HG03521 (cell line): ENCODE measurements around the gene GKN2.
"Not testable (repeated sequence)": the region's sequence is repeated elsewhere in the genome, so short reads cannot be mapped to it uniquely, and the experiment has no call there.

Experiments
- ATAC-seq: cut with Tn5 transposase; IDR thresholded peaks from one replicate; pipeline ENCODE4 v1.9.1; 2021; ENCODE audit warnings: mild to moderate bottlenecking, moderate library complexity; ENCODE audit not compliant: unreplicated experiment

The GKN2 gene

GRCh38 chr2:68964282-68964681, 11.6 kb upstream of the GKN2 start:
- ATAC-seq, result no peak

GRCh38 chr2:68961380-68961779, 8.7 kb upstream of the GKN2 start:
- no peak for ATAC-seq

DNA sequence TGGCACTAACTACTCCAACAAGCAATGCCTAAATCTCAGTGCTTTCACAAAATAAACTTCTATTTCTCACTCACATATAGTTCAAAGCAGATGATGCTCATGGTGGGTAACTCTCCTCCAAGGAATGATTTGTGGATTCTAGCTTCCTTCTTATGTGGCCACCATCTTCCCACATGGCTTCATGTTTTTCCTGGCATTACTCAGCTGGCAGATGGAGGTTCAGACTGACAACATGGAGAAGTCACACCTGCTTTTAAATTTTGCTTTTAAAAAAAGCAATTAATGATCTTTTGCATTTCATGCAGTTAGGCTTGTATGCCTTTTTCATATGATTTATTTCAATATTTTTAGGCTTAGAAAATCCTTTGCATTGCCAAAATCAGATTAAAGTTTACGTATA, 6.3 kb upstream of the GKN2 start:
- ATAC-seq, result no peak

- ATAC-seq, result not testable (repeated sequence)
These were observed 2.7 kb upstream of the GKN2 start for GRCh38 chr2:68955432-68955831.

DNA sequence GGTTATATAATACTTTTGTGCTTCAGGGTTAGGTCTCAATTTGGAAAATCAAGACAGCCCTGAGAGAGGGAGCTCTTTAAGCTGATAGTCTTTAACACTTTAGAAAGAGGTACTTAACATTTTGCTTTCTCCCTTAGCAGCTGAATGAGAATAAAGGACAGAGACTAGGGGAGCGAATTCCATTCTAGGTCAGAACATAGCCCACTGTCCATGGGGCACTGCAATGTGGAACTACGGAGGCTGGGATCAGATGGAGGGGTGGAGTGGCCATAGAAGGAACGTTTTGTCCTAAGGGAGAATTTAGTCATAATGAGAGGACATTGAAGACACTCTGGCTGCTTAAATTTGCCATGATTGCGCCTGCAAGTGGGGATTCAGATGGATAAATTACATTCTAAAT, 794 bp downstream of the GKN2 start:
- ATAC-seq, result no peak

DNA sequence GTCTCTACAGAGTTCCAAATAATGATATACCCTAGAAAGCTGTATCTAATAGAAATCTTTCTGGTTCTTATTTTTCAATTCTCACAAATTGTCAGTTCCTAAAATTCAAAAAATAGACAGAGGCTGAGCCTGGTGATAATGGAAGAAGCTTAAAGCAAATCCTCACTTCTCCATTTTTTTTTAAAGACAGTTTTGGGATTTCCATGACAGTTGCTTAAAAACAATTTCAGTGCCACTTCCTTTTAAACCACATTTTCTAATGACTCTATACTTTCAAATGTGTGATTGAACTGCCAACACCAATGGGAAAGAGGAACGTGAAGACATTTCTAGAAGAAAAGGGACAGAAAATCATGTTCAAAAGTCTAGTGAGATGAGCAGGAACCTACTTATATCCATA, 4.0 kb downstream of the GKN2 start:
- ATAC-seq, result no peak

- ATAC-seq, result no peak
These were observed 6.6 kb downstream of the GKN2 start for GRCh38 chr2:68946117-68946516.

DNA sequence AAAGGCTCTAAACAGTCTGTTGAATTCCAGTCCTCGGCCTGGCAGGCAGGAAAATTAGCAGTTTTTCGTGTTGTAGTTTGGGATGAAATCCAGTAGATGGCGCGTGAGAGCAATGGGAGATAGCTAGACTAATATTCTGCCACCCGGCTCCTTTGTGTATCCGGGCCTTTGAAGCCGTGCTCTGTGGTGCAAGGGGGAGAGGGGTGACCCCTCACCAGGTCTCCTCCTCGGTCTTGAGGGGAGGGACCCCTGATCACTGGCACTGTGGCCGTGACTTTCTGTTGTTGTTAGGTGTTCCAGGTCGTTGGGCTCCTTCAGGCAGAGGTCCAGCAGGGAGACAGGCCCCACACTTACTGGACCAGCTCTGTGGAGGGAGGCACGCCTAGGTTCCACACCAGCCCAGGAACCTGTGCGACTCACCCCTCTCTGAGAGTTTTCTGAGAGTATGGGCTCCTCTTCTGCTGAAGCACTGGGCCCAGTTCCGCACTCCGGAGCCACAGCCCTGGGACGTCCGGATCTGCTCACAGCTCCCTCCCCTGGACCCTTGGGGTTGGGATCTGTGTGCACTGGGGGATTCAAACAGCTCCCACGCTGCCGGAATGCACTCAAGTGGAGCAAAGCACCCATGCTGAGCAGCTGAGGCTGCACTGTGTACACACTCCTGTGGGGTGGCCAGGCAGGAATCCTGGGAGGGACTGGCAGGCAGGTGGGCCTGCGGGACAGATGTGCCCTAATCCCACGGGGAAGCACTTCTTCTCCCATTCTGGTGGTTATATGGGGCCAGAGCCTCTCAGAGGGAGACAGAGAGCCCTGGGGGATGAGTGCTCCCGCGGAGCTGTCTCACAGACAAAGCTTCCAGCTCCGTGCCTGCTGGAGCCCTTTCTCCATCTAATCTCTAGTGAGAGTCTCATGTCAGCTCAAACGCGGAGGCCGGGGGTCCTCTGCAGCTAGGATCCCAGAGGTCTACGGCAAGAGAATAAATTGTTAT, 8.8 kb downstream of the GKN2 start:
- ATAC-seq, result no peak

DNA sequence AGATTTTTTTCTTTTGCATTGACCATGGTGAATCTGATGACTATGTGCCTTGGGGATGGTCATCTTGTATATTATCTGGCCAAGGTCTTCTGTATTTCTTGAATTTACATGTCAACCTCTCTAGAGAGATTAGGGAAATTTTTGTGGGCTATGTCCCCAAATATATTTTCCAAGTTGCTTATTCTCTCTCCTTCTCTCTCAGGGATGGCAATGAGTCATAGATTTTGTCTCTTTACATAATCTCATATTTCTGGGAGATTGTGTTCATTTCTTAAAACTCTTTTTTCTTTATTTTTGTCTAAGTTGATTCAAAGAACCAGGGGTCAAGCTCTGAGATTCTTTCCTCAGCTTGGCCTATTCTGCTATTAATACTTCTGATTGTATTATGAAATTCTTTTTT, 9.9 kb downstream of the GKN2 start:
- ATAC-seq, result no peak

GRCh38 chr2:68940369-68940768, 12.3 kb downstream of the GKN2 start:
- ATAC-seq, result no peak

DNA sequence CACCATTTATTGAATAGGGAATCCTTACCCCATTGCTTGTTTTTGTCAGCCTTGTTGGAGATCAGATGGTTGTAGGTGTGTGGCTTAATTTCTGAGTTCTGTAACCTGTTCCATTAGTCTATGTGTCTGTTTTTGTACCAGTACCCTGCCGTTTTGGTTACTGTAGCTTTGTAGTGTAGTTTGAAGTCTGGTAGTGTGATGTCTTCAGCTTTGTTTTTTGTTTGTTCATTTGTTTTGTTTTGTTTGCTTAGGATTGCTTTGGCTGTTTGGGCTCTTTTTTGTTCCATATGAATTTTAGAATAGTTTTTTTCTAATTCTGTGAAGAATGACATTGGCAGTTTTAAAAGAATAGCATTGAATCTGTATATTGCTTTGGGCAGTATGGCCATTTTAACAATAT, 12.7 kb downstream of the GKN2 start:
- ATAC-seq, result no peak

GRCh38 chr2:68938938-68939337, 13.8 kb downstream of the GKN2 start:
- ATAC-seq, result no peak

DNA sequence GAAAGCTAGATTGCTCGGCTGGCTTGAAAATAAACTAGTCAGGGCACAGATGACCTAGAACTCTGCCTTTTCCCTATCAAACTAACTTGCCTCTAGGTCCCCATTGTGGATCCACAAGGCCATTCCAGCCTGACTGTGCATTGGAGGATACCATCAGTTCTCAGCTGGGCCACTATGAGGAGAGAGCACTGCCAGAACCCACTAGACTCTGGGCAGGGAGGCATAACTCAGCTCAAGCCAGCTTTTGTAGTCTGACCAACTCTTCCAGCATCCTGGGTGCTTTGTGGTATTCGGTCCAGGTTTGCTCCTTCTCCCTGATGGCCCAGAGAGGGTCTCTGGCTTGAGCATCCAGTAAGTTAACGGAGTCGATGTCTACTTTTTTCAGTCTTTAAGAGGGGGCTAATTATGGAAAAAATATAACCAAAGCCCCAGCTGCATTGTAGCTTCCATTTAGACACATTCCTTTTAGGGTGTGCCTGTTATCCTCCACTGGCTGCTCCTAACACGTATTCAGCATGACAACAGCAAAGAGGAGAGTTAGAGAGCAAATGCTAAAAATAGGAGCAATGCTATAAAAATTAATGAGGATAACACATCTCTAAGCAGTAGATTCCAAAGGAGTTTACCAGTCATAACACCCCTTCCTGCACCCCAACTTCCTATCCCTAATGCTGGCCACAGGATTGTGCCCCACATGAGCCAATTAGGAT, 15.2 kb downstream of the GKN2 start:
- no peak for ATAC-seq

DNA sequence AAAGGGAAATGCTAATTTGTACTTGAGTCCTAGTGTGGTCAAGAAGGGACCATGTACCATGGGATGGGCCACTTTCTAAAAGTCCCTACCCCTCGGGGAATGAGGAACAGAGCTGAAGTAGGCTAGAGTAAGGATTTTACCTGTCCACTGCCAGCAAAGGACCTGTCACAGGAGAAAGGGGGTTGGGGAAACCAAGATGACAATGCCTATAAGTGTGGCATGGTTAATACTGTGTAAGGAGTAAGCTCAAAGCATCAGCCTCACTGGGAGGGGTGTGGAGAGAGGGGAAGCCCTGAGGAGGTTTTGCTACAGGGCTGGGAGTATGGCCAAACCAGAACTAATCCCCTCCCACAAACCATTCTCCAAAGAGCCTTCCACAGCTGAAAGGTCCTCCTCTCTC, 15.8 kb downstream of the GKN2 start:
- ATAC-seq, result no peak

- no peak for ATAC-seq
These were observed 16.3 kb downstream of the GKN2 start for GRCh38 chr2:68936427-68936826.

DNA sequence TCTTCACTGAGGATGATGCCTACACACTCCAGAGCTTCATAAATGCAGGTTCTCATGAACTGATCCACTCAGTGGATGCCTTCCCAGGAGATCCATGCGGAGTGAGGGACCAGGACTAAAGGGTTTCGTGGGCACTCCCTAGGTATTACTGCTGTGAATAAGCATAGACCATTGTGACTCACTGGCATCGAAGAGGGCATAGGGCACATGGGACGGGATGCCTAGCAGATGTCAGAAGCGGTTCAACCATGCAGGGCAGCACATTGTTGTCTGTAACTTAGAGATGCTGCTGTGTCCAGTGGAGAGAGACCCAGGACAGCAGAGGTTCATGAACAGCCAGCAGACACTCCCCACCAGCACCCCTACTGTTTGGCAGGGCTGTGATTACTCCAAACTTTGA, 17.2 kb downstream of the GKN2 start:
- no peak for ATAC-seq

GRCh38 chr2:68934021-68934420, 18.7 kb downstream of the GKN2 start:
- no peak for ATAC-seq

DNA sequence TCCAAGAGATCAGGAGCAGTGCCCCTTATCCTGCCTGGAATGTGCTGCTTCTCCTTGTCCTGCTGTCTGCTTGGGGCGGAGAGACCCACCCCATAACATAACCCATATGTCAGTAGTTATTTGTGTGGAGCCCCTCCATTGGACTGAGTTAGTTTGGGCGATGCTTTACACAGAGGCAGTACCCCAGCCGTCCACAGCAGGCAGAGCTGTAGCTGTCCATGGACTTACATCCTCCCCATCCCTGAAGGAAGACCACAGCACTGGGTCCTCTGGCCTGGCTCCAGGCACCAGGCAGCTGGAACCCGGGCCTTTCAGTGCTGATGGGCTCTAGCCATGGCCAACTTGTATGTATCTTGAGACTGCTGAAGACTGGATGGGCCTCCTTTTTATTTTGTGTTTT, 20.3 kb downstream of the GKN2 start:
- no peak for ATAC-seq

DNA sequence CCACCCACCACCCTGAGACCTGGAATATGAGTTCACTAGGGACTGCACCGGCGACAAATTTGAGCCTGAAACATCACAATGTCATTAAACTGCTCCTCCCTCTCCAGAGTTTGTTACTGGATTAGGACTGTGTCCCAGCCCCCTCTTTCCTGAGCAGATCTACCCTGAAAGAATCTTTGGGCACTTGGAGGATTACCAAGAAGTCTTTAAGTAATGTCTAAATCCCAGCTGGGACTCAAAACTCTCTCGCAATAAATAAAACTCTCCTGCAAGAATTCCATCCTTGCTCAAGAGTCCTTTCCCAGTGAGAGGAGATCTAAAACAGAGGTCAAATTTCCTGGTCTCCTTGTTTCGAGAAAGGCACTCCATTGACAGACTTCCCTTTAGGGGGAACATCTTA, 20.9 kb downstream of the GKN2 start:
- ATAC-seq, result no peak

DNA sequence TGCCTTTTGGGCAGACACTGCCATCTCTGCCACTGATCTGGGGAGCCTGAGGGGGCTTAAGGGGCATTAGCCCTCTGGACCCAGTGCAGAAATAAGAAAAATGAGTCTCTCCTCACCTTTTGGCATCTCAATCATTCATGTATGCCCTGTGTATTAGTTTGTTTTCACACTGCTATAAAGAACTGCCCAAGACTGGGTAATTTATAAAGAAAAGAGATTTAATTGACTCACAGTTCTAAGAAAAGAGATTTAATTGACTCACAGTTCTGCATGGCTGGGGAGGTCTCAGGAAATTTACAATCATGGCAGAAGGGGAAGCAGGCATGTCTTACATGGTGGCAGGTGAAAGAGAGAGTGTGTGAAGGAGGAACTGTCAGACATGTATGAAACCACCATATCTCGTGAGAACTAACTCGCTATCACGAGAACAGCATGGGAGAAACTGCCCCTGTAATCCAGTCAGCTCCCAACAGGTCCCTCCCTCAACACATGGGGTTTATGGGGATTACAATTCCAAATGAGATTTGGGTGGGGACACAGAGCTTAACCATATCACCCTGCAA, 21.5 kb downstream of the GKN2 start:
- no peak for ATAC-seq

- no peak for ATAC-seq
These were observed 25.9 kb downstream of the GKN2 start for GRCh38 chr2:68926796-68927195.
